Measurements from ENCODE around the gene CCL23.

The CCL23 gene

GRCh38 chr17:36055921-36056520 lies 38.2 kb upstream of the CCL23 start:
- TF ChIP-seq CTCF (conservative IDR thresholded peaks at IDR 0.05; ENCODE audit: low read depth, low read length) = no peak
- DNase-seq (ENCODE audit: low read depth) = no peak
- H3K4me3 ChIP-seq (ENCODE audit: low read length) = no peak overlapping the region

DNA sequence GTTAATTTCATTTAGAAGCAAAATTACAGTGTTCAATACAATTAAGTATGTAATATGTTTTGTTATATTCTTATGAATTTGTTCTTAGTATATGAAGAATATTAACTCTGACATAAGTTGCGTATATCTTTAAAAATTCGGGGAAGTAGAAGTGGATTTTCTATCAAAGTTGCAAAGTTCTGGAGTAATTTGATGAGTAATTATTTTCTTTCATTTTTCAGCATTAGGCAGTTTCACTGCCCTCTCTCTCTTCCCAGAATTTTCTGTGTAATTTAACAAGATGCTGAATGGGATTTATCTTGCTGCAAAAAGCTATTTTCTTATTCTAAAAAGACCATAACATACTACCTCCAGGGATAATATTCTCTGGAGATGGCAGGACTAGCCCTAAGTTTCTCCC lies 37.4 kb upstream of the CCL23 start:
- no peak for TF ChIP-seq CTCF (conservative IDR thresholded peaks at IDR 0.05; ENCODE audit: low read depth, low read length)
- H3K4me3 ChIP-seq (ENCODE audit: low read length) = no peak overlapping the region
- no peak for DNase-seq (ENCODE audit: low read depth)

DNA sequence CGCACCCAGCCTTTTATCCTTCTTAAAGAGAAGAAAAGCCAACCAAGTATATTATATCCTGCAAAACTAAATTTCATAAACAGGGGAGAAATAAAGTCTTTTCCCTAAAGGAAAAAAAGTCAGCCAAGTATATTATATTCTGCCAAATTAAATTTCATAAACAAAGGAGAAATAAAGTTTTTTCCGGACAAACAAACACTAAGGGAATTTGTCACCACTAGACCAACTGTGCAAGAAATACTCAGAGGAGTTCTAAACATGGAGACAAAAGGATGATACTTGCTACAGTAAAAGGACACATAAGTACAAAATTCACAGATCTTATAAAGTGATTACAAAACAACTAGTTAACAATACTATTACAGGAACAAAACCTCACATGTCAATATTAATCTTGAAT lies 31.9 kb upstream of the CCL23 start:
- TF ChIP-seq CTCF (conservative IDR thresholded peaks at IDR 0.05; ENCODE audit: low read depth, low read length) = no peak
- DNase-seq (ENCODE audit: low read depth) = no peak
- no peak overlapping the region for H3K4me3 ChIP-seq (ENCODE audit: low read length)

- no peak overlapping the region for H3K4me3 ChIP-seq (ENCODE audit: low read length)
- TF ChIP-seq CTCF (conservative IDR thresholded peaks at IDR 0.05; ENCODE audit: low read depth, low read length) = no peak
- no peak for DNase-seq (ENCODE audit: low read depth)
Measured at GRCh38 chr17:36048066-36048465, 30.3 kb upstream of the CCL23 start.

GRCh38 chr17:36036235-36036634 lies 18.5 kb upstream of the CCL23 start:
- DNase-seq (ENCODE audit: low read depth) = no peak
- no peak for TF ChIP-seq CTCF (conservative IDR thresholded peaks at IDR 0.05; ENCODE audit: low read depth, low read length)

DNA sequence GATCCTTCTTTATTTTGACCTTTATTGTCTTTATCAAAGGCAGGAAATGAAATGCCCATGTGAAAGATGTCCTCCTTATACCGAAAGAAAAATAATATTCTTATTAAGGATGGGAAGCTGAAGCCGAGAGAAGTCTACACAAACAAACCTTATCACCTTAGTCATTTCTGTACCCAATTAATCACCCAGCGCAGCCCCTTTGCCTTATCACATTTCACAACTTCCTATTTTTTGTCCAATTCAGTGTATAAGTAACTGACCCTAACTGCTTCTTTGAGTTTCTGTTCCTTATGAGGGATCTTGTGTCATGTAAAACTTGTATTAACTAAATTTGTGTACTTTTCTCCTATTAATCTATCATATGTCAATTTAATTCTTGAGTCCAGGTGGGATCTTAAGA lies 16.4 kb upstream of the CCL23 start:
- no peak overlapping the region for H3K4me3 ChIP-seq (ENCODE audit: low read length)
- no peak for DNase-seq (ENCODE audit: low read depth)
- TF ChIP-seq CTCF (conservative IDR thresholded peaks at IDR 0.05; ENCODE audit: low read depth, low read length) = no peak

More at GRCh38 chr17:36036235-36036634, 18.5 kb upstream of the CCL23 start:
- no peak overlapping the region for H3K4me3 ChIP-seq (ENCODE audit: low read length)

- no peak for TF ChIP-seq CTCF (conservative IDR thresholded peaks at IDR 0.05; ENCODE audit: low read depth, low read length)
- no peak overlapping the region for H3K4me3 ChIP-seq (ENCODE audit: low read length)
- DNase-seq (ENCODE audit: low read depth) = no peak
Measured at GRCh38 chr17:36030956-36031355, 13.2 kb upstream of the CCL23 start.

Measured in retinal pigment epithelial cell (primary cell).